Activated gamma-delta T cell treated with Interleukin-2 at 50 U/mL for 16 hours (primary cell): ENCODE data around the gene LAIR2.

Experiments
- DNase-seq: peaks from one replicate; pipeline ENCODE4 v3.0.0-alpha.2; 2020

Gene LAIR2

GRCh38 chr19:54502518-54503048, at the start of gene LAIR2:
TSS of gene LAIR2 (plus strand) at chr19:54502831. CDS start at chr19:54502919, 88 bp downstream.
- no peak for DNase-seq

DNA sequence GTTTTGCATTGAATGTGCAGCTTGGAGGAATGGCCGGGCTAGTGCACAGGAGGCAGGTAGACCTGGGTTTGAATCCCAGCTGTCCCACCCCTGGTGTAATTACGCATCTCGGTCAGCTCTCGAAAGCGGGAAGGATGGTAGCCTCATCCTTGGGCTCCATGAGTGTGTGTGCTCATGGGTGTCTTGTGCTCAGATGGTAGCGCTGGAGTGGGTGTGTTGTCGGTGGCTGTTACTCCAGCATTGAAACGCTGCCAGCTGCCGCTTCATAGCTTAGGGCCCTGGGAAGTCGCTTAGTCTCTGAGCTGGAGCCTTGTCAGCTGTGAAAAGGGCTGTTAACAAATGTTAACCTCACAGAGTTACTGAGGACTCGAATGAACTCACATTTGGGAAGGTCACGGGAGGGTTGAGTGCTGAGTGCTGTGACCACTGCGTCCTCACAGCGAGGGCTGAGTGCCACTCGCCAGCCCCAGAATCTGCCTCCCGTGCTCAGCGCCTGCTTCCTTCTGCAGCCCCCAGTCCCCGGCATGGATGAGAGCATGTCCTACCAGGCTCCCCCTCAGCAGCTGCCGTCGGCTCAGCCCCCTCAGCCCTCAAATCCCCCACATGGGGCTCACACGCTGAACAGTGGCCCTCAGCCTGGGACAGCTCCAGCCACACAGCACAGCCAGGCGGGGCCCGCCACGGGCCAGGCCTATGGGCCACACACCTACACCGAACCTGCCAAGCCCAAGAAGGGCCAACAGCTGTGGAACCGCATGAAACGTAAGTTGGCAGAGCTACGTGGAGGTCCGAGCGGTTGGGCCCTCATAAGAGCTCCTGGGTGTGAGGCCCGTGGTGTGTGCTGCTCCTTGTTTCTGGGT, 48.5 kb upstream of the LAIR2 start:
- no peak for DNase-seq

DNA sequence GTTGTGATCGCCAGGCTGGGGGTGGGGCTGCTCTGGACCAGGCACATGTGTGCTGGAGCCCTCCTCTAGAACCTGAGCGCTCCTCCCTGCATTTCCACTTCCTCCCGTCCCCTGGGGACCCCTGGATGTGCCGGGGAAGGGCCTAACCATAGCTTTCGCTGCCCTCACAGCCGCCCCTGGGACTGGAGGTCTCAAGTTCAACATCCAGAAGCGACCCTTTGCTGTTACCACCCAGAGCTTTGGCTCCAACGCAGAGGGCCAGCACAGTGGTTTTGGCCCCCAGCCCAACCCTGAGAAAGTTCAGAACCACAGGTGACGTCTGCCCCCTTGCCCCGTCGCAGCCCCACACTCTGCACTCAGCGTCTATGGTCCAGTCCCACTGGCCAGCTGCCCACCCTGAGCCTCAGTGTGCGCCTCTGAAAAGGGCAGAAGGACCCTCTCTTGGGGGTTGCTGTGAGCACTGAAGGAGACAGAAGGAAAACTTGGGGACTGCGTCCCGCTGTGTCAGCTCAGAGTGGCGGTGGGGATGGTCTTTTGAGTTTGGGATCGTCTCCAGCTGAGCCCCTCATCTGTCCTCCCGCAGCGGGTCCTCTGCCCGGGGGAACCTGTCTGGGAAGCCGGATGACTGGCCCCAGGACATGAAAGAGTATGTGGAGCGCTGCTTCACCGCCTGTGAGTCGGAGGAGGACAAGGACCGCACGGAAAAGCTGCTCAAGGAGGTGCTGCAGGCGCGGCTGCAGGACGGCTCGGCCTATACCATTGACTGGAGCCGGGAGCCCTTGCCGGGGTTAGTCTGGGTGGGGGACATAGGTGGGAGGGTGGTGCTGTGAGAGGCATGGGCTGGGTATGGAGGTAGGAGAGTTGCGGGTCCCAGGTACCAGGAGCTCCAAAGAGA, 47.6 kb upstream of the LAIR2 start:
- DNase-seq: no peak

GRCh38 chr19:54455786-54456422, 46.7 kb upstream of the LAIR2 start:
- DNase-seq: no peak

DNA sequence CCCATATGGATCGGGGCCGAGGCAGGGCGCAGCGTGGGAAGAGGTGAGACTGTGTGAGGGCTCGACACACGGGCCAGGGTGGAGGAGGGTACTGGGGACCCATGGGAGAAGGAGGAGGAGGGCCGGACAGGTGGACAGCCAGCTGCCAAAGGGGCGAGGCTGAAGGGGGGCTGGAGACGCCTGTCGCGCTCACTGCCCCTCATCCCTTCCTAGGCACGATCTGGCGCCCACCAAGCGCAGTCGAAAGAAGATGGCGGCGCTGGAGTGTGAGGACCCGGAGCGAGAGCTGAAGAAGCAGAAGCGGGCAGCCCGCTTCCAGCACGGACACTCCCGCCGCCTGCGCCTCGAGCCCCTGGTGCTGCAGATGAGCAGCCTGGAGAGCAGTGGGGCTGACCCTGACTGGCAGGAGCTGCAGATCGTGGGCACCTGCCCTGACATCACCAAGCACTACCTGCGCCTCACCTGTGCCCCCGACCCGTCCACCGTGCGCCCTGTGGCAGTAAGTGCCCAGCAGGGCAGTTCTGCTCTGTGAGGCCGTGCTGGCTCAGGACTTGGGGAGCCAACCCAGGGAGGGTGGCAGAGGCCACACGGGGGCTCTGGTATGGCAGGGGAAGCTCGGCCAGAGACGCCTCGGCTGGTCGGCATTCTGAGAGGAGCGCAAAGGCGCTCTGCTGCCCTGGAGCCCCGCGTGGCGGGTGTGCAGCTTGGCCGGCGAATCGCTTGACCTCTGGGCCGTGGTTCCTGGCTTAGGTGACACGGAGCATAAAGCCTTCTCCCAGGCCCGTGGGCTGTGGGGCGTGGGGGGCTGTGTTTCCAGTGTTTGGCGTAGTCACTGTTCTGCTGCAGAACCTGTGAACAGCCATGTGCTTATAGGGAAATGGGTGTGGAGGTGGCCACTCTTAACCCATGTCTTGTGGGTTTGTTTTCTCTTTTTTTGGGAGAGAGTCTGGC, 45.9 kb upstream of the LAIR2 start:
- no peak for DNase-seq

- DNase-seq: no peak
These were observed 44.6 kb upstream of the LAIR2 start for GRCh38 chr19:54457773-54458647.

GRCh38 chr19:54458648-54459281, 43.9 kb upstream of the LAIR2 start:
- no peak for DNase-seq

DNA sequence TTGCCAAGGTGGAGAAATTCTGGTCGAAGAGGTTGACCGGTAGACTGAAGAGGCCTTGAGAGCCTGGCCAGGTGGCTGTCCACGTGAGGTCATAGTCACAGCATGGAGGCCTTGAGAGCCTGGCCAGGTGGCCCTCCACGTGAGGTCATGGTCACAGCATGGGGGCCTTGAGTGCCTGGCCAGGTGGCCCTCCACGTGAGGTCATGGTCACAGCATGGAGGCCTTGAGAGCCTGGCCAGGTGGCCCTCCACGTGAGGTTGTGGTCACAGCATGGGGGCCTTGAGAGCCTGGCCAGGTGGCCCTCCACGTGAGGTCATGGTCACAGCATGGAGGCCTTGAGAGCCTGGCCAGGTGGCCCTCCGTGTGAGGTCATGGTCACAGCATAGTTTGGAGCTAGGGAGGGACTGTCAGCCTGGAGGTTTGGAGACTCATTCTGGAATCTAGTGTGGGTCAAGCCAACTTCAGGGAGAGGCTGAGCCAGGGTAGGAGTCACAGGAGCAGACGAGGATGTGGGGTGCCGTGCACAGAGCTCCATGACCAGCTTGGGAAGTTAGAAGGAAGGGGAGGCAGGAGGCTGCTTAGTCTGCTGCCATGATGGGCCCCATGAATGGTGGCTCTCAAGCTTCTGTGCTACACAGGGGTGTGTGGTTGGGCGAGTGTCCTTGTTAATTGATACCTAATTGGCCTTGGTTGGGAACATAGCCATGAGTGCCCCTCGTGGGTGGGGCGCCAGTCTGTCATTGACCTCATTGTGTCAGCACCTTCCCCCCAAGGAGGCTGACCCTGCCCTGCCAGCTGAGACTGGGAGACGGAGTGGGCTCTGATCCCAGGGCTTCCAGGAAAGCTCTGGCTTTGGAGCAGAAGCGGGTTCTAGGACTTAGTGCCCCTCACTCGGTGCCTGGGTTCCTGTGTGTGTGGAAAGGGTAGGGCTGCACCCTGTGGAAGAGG, 43.1 kb upstream of the LAIR2 start:
- no peak for DNase-seq

DNA sequence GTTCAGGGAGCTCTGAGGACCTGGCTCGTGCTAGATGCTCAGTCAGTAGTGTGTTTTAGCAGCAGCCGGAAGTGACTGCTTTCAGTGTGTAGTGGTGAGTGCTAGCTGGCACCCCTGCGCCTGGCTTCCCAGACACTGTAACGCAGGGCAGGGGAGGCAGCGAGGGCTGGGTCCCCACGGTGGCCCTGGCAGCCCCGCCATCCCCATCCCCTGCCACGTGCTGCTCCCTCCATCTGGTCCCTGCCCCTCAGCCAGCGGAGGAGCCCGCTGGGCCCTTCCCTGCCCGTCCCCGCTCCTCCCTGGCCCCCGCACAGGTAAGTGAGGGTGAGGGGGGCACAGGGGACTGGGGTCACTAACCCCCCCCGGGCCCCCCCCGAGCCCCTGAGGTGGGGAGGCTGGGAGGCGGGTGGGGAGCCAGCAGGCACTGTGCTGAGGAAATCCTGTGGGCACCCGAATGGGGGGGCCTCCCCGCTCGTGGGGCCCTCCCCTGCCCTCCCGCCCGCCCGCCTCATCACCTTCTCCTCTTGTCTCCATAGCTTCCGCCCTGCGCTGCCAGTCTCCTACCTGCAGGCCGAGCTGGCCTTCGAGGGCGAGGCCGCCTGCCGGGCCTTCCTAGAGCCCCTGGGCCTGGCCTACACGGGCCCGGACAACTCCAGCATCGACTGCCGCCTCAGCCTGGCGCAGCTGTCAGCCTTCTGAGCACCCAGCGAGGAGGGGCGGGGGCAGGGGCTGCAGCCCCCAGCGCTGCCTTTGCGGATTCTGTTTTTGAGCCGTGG, 42.2 kb upstream of the LAIR2 start:
- no peak for DNase-seq

DNA sequence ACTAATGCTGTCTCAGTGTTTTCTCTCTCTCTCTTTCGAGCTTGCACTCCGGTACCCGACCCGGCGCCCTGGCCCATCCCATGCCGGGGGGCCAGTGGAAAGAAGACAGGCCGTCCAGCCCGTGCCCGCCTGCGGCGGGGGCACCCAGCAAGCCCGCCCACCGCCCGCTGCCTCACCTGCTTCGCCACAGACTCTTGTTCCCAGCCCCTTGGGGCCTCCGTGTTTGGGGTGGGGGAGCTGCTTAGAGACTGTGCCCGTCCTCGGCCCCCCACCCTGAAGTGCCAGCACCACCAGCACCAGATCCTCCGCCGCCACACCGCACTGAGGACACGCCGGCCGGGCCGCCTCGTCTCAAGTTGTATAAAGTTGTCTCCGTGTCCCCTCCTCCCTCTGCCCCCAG, 41.4 kb upstream of the LAIR2 start:
- no peak for DNase-seq

GRCh38 chr19:54461613-54462012, 41.0 kb upstream of the LAIR2 start:
- no peak for DNase-seq

DNA sequence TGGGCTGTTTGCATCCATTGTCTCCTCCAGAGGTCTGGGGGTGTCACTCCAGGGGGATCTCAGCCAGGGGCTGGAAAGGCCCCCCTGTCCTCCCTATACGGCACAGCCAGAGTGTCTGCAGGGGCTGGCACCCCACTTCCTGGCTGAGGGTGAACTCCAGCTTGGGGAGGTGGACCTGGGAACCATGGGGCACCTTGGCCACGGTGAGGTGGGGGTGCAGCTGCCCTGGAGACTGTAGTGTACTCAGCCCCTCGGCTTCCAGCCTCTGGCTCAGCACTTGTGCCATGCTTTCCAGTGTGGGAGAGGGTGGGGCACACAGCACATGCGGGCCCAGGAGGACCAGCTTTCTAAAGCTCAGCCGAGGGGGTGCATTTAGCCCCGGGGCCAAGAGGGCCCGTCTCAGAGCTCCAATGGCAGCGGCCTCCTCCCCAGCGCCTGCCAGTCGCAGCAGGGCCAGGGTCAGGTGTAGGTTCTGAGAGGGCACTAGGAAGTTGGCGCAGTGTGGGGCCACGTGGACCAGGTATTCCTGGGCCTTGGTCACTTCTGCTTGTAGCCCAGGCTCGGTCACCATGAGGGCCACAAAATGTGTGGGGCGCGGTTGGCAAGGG, 40.5 kb upstream of the LAIR2 start:
- no peak for DNase-seq

DNA sequence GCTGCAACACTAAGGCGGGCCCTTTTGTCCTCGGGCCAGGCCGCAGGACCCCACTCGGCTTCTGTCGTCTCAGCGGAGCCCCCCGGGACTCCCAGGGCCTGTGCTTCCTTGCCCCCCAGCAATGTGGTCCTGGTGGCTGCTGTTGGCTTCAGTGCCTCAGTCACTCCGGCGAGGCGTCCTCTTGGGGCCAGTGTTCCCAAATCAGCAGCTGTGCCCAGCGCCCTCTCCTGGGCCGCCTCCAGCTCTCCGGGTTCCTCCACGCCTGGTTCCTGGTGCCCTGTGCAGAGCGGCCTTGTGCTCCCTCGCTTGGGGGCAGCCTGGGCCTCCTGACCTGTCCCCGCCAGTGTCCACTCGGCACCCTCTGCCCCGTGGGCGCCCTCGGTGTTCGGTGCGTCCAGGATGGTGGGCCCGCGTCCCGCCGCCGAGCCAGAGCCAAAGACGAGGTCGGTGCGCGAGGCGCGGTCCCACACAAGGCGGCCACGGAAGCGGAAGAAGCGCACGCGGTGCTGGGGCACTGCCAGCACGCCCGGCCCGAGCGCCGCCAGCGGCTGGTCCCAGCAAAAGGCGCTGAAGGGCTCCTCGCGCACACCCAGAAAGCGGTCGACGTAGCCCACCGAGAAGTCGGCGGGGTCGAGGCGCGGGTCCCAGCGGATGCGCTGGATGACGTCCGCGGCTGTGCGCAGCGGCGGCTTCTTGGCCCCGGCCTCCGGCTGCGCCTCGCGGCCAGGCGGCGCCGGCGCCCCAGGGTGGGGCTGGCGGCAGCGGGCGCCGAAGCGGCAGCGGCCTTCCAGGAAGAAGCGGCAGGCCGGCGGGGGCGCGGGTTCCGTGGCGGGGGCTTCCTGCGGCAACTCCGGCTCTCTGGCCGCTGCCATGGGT, 39.7 kb upstream of the LAIR2 start:
- peak; percentile 60 for DNase-seq

GRCh38 chr19:54463531-54464043, 39.0 kb upstream of the LAIR2 start, which contains the start of gene LENG9:
TSS of gene LENG9 (minus strand) at chr19:54463778. CDS start at chr19:54463526, 252 bp downstream.
- peak; percentile 83 for DNase-seq

DNA sequence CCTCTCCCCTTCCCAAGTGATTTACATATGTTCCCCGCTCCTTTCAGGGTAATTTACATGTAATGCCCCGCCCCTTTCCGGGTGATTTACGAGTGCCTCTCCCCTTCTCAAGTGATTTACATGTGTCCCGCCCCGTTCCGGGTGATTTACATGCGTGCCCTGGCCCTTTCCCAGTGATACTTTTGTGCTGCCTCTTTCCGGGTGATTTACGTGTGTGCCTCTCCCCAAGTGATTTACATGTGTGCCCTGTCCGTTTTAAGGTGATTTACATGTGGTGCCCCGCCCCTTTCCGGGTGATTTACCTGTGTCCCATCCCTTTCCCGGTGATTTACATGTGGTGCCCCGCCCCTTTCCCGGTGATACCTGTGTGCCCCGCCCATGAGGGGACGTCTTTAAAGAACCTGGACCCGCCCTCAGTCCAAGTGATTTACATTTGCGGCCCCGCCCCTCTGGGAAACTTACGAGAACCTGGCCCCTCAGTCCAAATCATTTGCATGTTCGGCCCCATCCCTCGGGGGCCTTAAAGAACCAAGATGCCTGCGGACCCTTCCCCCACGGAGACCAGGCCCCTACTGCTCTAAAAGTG, 38.5 kb upstream of the LAIR2 start:
- DNase-seq: peak; percentile 70
